ENCODE results near the gene METRNL. TPM values are rescaled to one million over a fixed set of nuclear protein-coding genes. Genes with fewer than 3 reads are reported as not detected.

The METRNL gene
- total and polyA plus RNA-seq, 4 donors = 0.67 to 9.0 (median 8.6) TPM

- no peak overlapping the region for H3K9ac ChIP-seq (ENCODE audit: low read depth in 1 of 2, low read length in 2 of 2)
- no peak overlapping the region for H3K27ac ChIP-seq (ENCODE audit: low read depth in 1 of 2, low read length in 2 of 2)
- TF ChIP-seq YY1 (IDR thresholded peaks at IDR 0.05) (no peak), REST (IDR thresholded peaks at IDR 0.05) (no peak), NR2F2 (IDR thresholded peaks at IDR 0.05) (no peak), HNF4G (IDR thresholded peaks at IDR 0.05) (no peak), MAX (IDR thresholded peaks at IDR 0.05) (no peak), SP1 (IDR thresholded peaks at IDR 0.05) (no peak), EGR1 (IDR thresholded peaks at IDR 0.05; ENCODE audit: low read depth in 2 of 2) (no peak), HNF4A (conservative IDR thresholded peaks at IDR 0.05) (no peak)
- TF ChIP-seq, protein P1, sequence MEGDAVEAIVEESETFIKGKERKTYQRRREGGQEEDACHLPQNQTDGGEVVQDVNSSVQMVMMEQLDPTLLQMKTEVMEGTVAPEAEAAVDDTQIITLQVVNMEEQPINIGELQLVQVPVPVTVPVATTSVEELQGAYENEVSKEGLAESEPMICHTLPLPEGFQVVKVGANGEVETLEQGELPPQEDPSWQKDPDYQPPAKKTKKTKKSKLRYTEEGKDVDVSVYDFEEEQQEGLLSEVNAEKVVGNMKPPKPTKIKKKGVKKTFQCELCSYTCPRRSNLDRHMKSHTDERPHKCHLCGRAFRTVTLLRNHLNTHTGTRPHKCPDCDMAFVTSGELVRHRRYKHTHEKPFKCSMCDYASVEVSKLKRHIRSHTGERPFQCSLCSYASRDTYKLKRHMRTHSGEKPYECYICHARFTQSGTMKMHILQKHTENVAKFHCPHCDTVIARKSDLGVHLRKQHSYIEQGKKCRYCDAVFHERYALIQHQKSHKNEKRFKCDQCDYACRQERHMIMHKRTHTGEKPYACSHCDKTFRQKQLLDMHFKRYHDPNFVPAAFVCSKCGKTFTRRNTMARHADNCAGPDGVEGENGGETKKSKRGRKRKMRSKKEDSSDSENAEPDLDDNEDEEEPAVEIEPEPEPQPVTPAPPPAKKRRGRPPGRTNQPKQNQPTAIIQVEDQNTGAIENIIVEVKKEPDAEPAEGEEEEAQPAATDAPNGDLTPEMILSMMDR (IDR thresholded peaks at IDR 0.05; ENCODE audit: low read depth, low read length, missing input control) = no peak
- TF ChIP-seq, protein P2, sequence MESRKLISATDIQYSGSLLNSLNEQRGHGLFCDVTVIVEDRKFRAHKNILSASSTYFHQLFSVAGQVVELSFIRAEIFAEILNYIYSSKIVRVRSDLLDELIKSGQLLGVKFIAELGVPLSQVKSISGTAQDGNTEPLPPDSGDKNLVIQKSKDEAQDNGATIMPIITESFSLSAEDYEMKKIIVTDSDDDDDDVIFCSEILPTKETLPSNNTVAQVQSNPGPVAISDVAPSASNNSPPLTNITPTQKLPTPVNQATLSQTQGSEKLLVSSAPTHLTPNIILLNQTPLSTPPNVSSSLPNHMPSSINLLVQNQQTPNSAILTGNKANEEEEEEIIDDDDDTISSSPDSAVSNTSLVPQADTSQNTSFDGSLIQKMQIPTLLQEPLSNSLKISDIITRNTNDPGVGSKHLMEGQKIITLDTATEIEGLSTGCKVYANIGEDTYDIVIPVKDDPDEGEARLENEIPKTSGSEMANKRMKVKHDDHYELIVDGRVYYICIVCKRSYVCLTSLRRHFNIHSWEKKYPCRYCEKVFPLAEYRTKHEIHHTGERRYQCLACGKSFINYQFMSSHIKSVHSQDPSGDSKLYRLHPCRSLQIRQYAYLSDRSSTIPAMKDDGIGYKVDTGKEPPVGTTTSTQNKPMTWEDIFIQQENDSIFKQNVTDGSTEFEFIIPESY (IDR thresholded peaks at IDR 0.05) = no peak
- H3K4me3 ChIP-seq (ENCODE audit: low read depth in 1 of 3, low read length in 3 of 3) = no peak overlapping the region
- H3K9me3 ChIP-seq (ENCODE audit: control insufficient read depth in 4 of 4, low read length in 3 of 4) = no peaks in the 10 kb centered on the region
- 90% methylated on average over 13 of the region's 13 CpGs for WGBS
- H3K27me3 ChIP-seq (ENCODE audit: control insufficient read depth in 4 of 4, insufficient read depth in 4 of 4, low read length in 3 of 4) = no peaks in the 10 kb centered on the region
- H3K4me1 ChIP-seq (ENCODE audit: control insufficient read depth in 4 of 4, insufficient read depth in 4 of 4, low read length in 3 of 4) = no peaks in the 10 kb centered on the region
- peak; percentile 5 for DNase-seq (ENCODE audit: low spot score)
- peaks cover 0 to 8% (median 4%) of the 10 kb centered on the region in 4 donors for H3K36me3 ChIP-seq (ENCODE audit: control insufficient read depth in 4 of 4, insufficient read depth in 3 of 4, low read depth in 1 of 4, low read length in 3 of 4)
Observed at GRCh38 chr17:83035722-83036121, 43.7 kb upstream of the METRNL start.

- no peak overlapping the region for H3K27ac ChIP-seq (ENCODE audit: low read depth in 1 of 2, low read length in 2 of 2)
- TF ChIP-seq, protein P2 (IDR thresholded peaks at IDR 0.05) = no peak
- TF ChIP-seq, protein P1 (IDR thresholded peaks at IDR 0.05; ENCODE audit: low read depth, low read length, missing input control) = no peak
- TF ChIP-seq, protein P3, sequence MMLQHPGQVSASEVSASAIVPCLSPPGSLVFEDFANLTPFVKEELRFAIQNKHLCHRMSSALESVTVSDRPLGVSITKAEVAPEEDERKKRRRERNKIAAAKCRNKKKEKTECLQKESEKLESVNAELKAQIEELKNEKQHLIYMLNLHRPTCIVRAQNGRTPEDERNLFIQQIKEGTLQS (IDR thresholded peaks at IDR 0.05) = no peak
- TF ChIP-seq HNF4G (IDR thresholded peaks at IDR 0.05) = no peak
- no peak for TF ChIP-seq FOXA2 (IDR thresholded peaks at IDR 0.05)
- no peak for TF ChIP-seq EGR1 (IDR thresholded peaks at IDR 0.05; ENCODE audit: low read depth in 2 of 2)
- TF ChIP-seq MAX (IDR thresholded peaks at IDR 0.05) = no peak
- no peak for TF ChIP-seq RAD21 (IDR thresholded peaks at IDR 0.05)
- no peak for TF ChIP-seq JUND (IDR thresholded peaks at IDR 0.05)
- TF ChIP-seq GABPA (IDR thresholded peaks at IDR 0.05 in 1 of 2, conservative IDR thresholded peaks at IDR 0.05 in 1 of 2) = no peak
- TF ChIP-seq SP1 (IDR thresholded peaks at IDR 0.05) = no peak
- no peak for TF ChIP-seq FOXA1 (IDR thresholded peaks at IDR 0.05)
- TF ChIP-seq YY1 (IDR thresholded peaks at IDR 0.05) = no peak
Observed at GRCh38 chr17:83036193-83036592, 43.2 kb upstream of the METRNL start.

More at GRCh38 chr17:83036193-83036592, 43.2 kb upstream of the METRNL start:
- Histone ChIP-seq H3K27me3 (ENCODE audit: control insufficient read depth in 4 of 4, insufficient read depth in 4 of 4, low read length in 3 of 4) (no peaks in the 10 kb centered on the region), H3K4me3 (ENCODE audit: low read depth in 1 of 3, low read length in 3 of 3) (no peak overlapping the region), H3K9ac (ENCODE audit: low read depth in 1 of 2, low read length in 2 of 2) (no peak overlapping the region), H3K4me1 (ENCODE audit: control insufficient read depth in 4 of 4, insufficient read depth in 4 of 4, low read length in 3 of 4) (no peaks in the 10 kb centered on the region), H3K36me3 (ENCODE audit: control insufficient read depth in 4 of 4, insufficient read depth in 3 of 4, low read depth in 1 of 4, low read length in 3 of 4) (peaks cover 0 to 8% (median 5%) of the 10 kb centered on the region in 4 donors), H3K9me3 (ENCODE audit: control insufficient read depth in 4 of 4, low read length in 3 of 4) (peaks cover 0 to 3% (median 0%) of the 10 kb centered on the region in 4 donors)
- 98% methylated on average over 7 of the region's 7 CpGs for WGBS
- peak; percentile 14 for DNase-seq (ENCODE audit: low spot score)
